Omental fat pad (tissue), 4 donors: ENCODE data around the gene GABRB1. TPM values are rescaled to one million over a fixed set of nuclear protein-coding genes. Genes with fewer than 3 reads are reported as not detected.

Source experiments
- ATAC-seq: fragments of 150-250 bp; one replicate; pipeline ENCODE4 v1.9.1; 2016; ENCODE audit warnings: mild to moderate bottlenecking, moderate library complexity; ENCODE audit not compliant: low FRiP score
- DNase-seq: peaks from one replicate; pipeline ENCODE4 v3.0.0-alpha.2; 2019; ENCODE audit warnings: low spot score
- CTCF ChIP-seq, 3 donors: fragments of 450-650 bp; IDR thresholded peaks; one replicate each; pipeline ENCODE4 v1.5.1; 2016 to 2017; ENCODE audit warnings: antibody characterized with exemption in 3 of 3, mild to moderate bottlenecking in 3 of 3, moderate library complexity in 2 of 3
- total RNA-seq, 4 donors: library from RNA; depleted of rRNA; stranded (reverse); fragments of >200 nt; gene quantifications; one replicate each; pipeline ENCODE4 v1.1.0, GENCODE V29; 2016

The GABRB1 gene
- total RNA-seq, 4 donors from 2014 or later: 0.28 TPM; not detected in 3

DNA sequence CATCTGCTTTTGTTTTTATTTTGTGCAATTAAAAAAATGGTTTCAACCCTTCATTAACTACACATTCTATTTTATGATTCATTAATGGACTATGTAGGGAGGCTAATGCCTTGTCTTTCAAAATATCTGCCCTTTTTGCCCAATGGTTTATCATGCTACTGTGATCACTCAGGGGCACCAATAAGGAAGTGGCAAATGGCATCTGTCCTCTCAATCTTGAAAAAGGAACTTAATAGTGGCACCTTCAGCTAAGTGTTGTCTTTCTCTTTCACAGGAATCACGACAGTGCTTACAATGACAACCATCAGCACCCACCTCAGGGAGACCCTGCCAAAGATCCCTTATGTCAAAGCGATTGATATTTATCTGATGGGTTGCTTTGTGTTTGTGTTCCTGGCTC, 375.0 kb downstream of the GABRB1 start:
- DNase-seq (no peak), ATAC-seq (no peak)
- no peak for TF ChIP-seq CTCF (IDR thresholded peaks at IDR 0.05)

DNA sequence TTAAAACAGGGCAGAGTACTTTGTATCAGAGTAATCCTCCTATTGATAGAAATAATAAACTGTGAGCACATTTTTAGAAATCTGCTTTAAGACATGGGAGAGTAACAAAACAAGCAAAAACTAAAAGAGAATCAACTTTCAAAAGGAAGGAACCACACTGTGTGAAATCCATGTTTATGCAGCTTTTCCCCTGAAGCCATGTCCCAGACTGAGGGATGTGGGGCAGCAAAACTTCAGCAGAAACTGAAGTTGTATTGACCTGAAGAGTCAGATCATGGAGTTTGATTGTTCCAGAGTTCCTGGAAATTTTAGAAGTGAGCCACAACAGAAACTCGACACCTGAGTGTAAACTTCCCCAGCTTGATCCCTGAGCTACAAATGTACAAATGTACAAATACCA, 378.9 kb downstream of the GABRB1 start:
- ATAC-seq (no peak), DNase-seq (no peak)
- no peak for TF ChIP-seq CTCF (IDR thresholded peaks at IDR 0.05)

GRCh38 chr4:47413521-47413920, 382.2 kb downstream of the GABRB1 start:
- ATAC-seq: no peak
- DNase-seq: no peak
- TF ChIP-seq CTCF (IDR thresholded peaks at IDR 0.05): no peak

DNA sequence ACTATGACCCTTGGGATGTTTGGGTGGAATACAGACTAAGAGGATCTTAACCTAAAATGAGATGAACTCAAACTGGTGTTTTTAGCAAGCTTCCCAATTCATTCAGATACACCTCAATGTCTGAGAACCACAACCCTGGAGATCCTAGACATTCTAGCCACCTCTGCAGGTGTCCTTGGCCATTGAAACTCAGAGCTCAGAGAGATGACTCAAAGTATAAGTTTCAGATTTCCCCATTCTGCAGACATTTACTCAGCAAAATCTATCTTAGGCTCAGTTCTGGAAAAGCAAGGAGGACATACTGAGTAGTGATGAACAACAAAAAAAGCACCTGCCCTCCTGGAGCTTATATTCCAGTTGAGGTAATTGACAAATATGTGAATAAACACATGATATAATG, 384.4 kb downstream of the GABRB1 start:
- no peak for TF ChIP-seq CTCF (IDR thresholded peaks at IDR 0.05)
- no peak for DNase-seq
- no peak for ATAC-seq

DNA sequence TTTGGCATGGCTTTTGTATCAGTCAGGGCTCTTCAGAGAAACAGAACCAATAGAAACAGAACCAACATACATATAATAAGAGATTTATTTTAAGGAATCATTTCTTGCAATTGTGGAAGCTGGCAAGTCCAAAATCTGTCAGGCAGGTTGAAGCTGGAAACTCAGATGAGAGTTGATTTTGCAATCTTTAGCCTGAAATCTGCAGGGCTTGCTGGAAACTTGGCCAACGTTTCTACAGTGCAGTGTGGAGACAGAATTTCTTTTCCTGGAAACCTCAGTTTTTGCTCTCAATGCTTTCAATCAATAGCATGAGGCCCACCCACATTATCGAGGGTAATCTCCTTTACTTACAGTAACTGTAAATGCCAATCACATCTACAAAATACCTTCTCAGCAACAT, 386.8 kb downstream of the GABRB1 start:
- no peak for ATAC-seq
- TF ChIP-seq CTCF (IDR thresholded peaks at IDR 0.05): no peak
- DNase-seq: no peak

- DNase-seq (no peak), ATAC-seq (no peak)
- TF ChIP-seq CTCF (IDR thresholded peaks at IDR 0.05): no peak
These were observed 387.9 kb downstream of the GABRB1 start for GRCh38 chr4:47419296-47419695.

GRCh38 chr4:47425628-47426027, 394.3 kb downstream of the GABRB1 start:
- ATAC-seq (no peak), DNase-seq (no peak)
- no peak for TF ChIP-seq CTCF (IDR thresholded peaks at IDR 0.05)
